GM18499 (cell line): ENCODE measurements around the gene EIF2S3.
A peak's percentile ranks its signal among the peaks of the same experiment; 100 is the strongest.

Experiments
- ATAC-seq: cut with Tn5 transposase; IDR thresholded peaks from one replicate; pipeline ENCODE4 v1.9.1; 2021; ENCODE audit warnings: moderate number of reproducible peaks; ENCODE audit not compliant: insufficient read depth, unreplicated experiment

Gene EIF2S3

DNA sequence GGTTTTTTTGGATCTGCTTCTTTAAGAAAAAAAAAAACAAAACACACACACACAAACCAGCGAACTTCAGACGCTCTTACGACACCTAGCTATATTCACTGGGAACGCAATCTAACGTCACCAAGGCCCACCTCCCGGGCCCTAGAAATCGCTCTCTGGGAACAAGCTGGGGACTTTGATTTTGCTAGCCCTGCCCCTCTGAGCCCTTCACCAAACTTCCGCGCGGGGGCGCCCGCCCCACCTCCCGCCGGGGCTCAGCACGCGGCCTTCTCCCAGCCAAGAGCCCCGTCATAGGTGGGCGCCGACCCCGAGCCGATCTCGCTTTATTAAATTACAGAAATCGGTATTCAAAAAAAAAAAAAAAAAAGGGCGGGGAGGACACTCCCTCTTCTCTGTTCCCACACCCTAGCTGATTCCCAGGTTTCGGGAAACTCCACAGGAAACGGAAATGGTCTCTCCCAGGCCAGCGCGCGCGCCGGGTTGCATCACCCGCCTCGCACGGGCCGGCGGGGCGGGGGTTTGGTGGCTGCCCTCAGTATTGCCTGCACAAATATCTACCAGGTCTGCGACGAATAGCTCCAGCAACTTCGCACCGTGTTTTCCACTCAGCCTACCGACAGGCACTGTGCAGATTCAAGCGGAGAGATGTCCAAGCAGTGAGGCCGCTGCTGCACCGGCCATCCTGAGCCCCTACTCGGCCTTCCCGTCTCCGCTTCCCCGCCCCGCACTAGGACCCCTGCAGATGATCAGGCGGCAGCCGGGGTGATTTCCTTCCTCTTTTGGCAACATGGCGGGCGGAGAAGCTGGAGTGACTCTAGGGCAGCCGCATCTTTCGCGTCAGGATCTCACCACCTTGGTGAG, at the start of gene EIF2S3:
Gene EIF2S3, plus strand, starts transcription at position 775 of the 861 bp plus-strand sequence. Its CDS starts 13 bp downstream, at position 788.
- peak; percentile 85 for ATAC-seq

DNA sequence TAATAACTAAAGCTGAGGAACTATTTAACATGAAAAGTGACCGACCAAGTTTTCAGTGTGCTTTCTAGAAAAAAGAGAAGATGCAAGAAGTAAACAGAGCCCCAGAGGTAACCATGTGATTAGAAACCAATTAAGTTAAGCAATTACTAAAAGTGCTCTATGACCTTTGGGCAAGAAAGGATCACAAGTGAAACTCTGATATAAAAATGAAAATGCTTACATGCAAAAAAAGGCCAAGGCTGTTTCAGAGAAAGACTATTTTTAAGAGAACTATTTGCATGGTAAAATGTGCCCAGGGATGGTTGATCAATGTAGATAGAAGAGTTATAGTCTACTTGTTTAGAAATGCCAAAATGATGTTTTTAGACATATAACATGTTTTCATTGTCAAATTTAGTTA, 49.7 kb upstream of the EIF2S3 start:
- no peak for ATAC-seq

DNA sequence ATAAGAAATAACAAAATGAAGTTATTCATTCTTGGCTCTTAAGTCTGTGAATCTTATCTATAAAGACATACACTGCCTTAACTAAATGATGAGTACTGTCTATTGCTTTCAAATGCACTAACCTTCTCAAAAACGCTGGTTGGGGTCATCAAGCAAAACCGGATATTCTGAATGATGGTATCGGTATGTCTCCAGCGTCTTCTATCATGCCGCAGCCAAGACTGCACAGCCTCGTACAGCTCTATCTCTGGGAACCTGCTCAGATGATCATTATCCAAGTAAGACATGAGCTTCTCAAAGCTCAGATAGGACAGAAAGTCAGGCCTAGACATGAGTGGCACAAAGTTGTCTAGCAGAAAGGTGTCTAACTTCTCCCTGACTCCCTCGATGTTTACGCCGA, 48.9 kb upstream of the EIF2S3 start:
- no peak for ATAC-seq

DNA sequence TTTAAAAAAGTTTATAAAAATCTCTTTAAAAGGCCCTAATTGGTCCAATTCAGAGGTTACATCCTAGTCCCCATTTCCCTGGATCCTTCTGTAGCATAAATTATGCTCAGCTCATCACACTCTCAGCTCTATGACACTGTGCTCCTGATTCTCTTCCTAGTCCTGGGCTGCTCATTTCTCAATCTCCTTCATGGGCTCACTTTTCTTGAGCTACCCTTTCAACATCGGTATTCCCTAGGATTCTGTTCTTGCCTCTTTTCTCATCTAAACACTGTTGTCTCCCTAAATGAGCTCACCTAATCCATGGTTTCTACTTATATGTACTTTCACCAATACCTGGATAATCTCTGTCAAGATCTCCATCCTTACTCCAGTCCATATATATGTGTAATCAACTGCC, 42.5 kb upstream of the EIF2S3 start:
- ATAC-seq: no peak

DNA sequence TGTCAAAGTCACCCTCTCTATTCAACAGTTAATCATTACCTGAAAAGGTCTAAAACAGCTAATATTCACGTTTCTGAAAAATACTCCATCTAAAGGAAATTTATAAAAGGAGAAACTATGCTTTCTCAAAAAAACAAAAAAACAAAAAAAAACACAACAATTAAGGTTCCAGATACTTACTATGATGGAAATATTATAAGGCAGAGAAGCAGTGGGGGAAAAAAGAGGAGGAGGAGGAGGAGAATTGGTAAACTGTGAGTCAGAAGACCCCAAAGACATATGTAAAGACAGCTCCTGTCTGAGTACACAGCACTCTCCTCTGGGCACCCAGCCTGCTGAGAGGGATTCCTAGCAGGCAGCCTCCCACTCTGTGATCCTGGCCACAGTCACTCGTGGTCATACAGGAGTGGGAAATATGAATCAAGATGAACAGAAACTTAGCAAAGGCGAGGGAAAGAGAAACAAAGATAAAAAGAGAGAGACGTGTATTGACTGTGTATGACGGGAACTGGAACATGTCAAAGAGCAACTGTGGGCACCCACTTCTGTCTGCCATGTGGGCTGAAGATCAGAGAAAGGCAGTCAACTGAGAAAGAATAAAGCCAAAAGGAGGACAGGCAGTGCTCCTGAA, 40.3 kb upstream of the EIF2S3 start:
- ATAC-seq: peak; percentile 60

DNA sequence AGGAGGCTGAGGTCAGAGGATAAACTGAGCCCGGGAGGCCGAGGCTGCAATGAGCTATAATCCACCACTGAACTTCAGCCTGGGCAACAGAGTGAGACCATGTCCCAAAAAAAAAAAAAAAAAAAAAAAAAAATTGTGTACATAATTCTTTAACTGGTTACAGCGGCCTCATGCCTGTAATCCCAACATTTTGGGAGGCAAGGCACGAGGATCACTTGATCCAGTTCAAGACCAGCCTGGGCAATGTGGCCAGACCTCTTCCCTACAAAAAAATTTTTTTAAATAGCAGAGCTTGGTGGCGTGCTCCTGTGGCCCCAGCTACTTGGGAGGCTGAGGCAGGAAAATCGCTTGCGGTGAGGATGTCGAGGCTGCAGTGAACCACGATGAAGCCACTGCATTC, 37.1 kb upstream of the EIF2S3 start:
- ATAC-seq: no peak

DNA sequence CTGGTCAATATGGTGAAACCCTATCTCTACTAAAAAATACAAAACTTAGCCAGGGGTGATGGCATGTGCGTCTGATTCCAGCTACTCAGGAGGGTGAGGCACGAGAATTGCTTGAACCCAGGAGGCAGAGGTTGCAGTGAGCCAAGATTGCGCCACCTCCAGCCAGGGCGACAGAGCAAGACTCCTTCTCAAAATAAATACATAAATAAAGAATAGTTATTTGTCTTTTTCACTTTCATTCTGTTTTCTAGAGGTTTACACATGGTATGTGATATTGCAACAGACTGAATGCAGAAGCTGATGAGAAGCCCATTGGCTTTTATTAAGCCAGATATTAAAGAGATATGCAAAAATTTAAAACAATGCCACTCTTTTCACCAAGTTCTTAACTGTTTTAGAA, 35.9 kb upstream of the EIF2S3 start:
- no peak for ATAC-seq

DNA sequence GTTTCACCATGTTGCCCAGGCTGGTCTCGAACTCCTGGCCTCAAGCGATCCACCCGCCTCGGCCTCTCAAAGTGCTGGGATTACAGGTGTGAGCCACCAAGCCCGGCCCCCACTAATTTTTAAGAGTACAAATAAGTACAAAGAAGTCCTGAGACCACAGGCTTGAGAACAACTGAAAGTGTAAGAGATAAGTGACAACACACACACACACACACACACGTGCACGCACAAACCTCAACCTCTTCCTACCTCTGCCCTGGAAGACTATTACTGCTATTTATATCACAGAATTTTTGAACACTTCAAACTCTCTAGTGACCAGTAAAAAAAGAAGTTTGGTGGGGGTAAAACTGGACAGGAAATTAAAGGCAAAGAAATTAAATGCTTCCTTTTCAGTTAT, 35.3 kb upstream of the EIF2S3 start:
- no peak for ATAC-seq

DNA sequence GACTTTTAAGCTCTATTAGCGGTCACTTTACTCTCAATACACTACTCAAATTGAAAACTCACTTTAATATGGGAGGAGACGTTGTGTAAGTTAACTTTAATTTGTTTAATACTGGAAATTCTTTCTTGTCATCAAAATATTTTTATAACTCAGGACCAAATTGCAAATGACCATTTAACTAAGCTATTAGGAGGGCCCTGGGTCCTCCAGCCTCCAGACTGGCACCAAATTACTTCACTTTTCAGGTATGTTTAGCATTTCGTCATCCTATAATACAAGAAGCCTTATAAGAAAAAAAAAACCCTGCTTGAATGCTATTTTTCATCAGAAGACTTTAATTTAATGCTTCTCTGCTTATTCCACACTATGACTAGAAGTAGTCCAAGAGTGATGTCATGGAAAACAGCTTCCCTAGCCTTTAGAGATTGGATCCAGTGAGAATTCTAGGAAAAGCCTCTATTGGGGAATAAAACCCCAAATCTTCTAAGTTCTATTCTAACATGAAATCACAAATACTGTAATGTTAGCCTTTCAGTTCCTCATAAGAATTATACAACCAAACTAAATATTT, 34.4 kb upstream of the EIF2S3 start:
- no peak for ATAC-seq

DNA sequence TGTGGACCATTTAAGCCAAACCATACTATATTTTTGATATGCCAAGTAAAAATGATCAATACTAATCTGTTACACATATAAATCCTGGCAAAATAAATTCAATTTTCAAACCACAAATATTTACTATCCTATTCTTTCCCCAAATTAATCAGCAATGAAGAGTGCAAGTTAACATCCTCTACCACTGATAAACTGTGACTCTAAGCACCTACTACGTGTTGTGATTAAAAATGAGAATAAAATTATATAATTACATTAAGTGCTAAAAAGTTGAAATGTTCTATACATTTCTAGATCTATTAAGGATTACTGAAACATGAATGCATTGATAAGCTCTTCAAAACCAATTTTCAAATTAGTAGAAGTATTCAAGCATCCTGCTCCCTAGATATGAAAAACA, 31.2 kb upstream of the EIF2S3 start:
- ATAC-seq: no peak

DNA sequence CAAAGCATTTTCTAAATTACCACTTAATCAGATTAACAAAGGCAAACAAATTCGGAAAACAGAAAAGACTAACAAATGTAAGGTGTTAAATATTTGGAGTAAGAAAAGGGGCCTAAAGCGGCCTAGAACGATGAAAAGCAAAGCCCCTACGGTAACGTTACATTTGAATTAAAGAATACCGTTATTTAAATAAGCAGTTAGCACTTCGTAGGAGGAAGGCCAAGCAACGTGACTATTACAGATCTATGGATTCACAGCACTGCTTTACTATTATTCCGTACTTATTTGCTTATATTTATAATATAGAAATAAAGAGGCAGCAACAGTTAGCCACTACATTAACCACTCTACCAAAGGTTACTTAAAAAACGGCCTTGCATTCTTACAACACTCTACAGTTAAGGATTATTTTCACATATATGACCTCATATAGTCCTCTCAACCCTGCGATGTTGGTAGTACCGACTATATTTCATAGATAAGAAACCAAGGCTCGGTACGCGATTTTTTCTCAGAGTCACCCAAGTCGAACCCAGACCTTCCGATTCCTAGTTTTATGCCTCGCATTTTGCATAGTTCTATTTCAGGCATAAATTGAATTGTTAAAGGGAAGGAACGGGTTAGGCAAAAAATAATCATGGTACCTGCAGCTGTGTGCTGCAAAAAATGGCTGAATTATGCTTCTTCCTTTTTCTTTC, 30.6 kb upstream of the EIF2S3 start:
- no peak for ATAC-seq

DNA sequence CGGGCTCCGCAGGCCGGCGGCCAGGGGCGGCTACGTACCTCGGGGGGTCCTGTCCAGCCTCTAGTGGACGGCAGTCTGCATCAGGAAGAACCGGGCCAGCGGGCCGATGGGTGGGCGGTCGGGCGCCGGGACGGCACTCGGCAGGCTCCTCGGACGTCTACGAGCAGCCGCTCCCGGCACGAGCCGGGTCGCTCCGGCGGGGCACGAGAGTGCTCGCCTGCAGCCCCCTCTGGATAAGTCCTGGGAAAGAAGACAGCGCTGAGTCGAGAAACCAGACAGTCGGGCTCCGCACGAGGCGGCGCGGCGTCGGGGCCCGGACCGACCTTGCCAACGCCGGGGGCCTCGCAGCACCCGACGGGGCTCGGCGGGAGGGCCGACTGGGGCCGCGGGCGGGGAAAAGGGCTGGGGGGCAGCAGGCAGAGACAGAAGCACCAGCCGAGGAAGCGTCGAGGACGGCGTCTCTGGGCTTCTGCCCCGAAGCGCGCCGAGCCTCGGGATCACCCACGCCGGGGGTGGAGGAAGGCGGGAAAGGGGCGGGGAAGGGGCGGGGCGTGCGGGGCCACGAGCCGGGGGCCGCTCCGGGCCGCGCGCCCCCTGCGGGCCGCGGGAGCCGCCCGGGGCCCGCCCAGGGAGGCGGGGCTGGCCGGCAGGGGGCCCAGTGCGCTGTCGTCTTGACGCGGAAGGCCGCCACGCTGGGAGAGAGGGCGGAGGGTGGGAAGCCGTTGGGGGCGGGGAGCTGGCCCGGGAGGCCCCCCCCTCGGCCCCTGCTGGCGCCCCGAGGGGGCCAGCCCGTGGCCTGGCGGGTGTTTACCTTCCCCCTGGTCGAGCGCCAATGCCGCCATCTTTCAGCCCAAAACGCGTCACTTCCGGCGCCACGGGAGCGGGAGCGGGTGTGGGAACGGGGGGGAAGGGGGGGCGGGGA, 29.7 kb upstream of the EIF2S3 start:
- peak; percentile 42 for ATAC-seq

DNA sequence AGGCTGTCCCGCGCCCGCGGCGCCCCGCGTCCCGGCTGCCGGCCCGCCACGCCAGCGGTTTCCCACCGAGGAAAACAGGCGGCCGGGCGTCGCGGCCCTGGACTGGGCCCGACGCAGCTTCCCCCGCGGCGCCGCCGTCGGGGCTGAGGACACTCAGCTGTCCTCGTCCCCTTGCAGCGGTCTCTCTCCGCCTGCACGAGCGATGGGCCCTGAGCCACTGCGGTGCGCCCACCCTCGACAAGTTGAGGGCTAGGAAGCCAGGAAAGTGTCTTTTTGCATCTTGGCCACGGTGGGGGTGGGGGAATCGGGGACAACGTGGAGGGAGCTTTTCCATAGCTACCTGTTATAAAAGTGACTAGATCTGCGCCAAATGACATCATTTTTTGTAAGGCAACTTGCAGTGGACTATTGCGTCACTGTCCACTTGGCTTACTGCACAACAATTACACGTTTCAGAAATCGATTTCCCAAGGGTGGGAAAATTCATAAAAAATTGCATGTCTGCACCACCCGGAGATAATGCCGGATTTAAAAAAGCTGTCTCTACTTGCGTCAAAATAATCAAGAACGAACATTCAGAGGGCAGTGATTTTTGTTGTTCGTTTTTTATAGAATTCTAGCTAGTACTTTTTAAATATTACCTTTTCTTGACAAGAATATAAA, 28.9 kb upstream of the EIF2S3 start:
- no peak for ATAC-seq

DNA sequence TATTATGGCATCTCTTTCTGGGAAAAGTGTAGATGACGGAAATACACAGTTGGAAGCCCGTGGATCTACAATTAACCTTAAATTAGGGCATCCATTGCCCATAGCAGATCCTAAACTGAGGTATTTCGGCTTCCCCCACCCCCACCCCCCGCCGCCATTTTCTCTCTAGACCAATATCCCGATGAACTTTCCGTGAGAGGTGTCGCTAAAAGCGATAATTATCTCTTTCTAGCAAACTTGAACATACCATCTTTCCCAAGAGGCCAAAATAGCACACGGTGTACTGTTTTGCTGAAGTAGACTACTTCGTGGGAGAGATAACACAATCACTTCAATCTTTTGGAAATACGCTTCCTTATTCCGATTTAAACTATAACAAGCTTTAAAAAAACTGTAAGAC, 28.3 kb upstream of the EIF2S3 start:
- ATAC-seq: no peak

DNA sequence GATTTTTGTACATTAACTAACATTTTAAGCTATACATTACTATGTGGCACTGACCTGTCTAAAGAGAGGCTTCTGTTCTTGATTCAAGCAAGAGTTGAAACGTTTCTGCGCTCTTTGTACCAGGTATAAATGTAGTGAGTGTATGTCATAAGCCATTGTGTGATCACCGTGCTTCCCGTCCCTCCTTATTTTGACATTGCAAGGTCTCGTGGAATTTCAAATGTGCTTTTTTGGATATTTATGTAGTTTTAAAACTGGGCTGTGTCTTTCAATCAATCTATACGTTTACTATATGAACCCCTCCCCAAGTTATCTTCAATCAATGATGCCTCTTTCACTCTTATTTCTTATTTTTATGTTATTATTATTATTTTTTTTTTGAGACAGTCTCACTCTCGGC, 27.7 kb upstream of the EIF2S3 start, which contains the start of gene KLHL15:
Gene KLHL15, minus strand, starts transcription at position 101 of the 400 bp plus-strand sequence. CDS start 20,493 bp downstream, outside the sequence.
- no peak for ATAC-seq

DNA sequence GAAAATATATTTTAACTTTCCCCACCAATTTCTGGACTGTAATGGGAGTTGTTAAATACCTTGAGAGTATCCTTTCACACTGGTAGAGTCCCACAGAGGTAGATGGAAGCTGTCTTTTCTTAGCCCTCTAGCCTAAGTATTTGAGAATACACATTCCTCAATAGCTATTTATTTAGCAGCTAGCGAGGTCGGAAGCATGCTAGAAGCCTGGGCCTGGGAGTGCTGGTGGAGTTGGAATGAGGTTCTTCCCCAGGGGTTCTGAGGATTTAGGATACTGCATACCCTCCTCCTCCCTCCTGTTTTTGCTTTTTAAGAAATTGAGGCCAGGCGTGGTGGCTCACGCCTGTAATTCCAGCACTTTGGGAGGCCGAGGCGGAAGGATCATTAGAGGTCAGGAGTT, 26.8 kb upstream of the EIF2S3 start:
- no peak for ATAC-seq

DNA sequence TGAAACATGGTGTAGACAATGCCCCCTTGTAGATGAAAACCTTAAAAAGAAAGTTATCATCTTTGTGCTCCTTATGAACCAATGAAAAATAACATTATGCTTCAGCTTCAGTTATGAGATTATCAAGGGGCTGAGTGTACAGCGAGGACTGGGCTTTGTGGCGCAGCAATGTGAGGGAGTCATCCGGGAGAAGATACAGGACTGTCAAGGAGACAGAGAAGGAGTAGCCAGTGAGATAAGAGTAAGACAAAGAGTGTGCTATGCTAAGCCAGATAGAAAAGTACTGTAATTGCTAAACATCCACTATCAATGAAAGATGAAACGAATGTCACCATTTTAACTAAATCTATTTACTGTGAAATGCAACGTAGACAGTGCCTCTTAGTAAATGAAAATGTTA, 24.2 kb upstream of the EIF2S3 start:
- no peak for ATAC-seq

DNA sequence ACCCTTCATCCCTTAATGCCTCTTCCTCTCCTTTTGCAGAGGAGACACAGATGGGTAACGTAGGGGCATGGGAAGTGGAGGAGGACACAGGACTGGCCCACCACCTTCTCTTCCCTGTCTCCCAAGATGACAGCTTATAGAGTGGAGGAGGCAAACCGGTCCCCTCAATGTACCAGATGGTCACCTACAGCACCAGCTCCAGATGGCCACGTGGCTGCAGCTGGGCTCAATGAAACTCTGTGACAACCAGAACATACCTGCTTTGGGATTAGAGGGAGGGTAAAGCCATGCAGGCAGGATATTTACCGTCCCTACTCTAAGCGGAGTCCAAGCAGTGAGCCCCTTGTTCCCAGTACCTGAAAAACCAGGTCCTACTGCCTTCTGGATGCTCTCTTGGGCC, 20.3 kb upstream of the EIF2S3 start:
- no peak for ATAC-seq

DNA sequence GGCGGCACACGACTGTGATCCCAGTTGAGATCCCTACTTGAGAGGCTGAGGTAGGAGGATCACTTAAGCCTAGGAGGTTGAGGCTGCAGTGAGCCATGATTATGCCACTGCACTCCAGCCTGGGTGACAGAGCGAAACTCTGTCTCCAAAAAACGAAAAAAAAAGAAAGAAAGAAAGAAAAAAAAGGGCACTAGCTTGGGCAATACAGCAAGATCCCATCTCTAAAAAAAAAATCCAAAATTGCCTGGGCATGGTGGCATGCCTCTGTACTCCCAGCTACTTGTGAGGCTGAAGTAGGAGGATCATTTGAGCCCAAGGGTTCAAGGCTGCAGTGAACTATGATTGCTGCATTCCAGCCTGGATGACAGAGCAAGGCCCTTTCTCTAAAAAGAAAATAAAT, 17.0 kb upstream of the EIF2S3 start:
- no peak for ATAC-seq
